HG03439 (cell line): ENCODE results near the gene GALK1.

Experiments used
- ATAC-seq: cut with Tn5 transposase; IDR thresholded peaks from one replicate; pipeline ENCODE4 v1.9.1; 2021; ENCODE audit warnings: mild to moderate bottlenecking, moderate library complexity; ENCODE audit not compliant: unreplicated experiment

GALK1 gene

DNA sequence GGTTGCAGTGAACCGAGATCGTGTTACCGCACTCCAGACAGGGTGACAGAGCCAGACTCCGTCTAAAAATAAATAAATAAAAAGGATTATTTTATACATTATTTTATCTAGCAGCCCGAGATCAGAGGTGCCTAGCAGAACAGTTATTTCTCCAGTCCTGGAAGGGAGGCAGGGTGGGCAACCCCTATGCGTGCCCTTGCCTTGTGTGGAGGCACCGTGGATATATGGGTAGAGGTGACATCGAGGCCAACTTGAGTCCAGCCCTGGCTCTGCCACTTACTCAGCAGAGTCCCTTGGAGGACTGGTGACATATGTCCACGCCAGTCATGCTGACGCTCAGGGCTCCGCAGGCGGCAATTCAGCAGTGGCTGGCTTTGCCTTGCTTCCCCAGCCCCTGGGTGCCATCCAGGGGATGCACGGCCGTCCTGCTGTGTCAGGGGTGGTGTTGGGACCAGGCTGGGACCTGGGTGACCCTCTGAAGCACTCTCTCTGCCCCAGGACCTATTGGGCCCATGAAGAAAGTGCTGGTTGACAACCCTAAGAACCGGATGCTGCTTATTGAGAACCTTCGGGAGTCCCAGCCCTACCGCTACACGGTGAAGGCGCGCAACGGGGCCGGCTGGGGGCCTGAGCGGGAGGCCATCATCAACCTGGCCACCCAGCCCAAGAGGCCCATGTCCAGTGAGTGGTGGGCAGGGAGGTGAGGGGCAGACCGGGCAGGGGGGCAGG is 13.2 kb downstream of the GALK1 start:
- no peak for ATAC-seq

DNA sequence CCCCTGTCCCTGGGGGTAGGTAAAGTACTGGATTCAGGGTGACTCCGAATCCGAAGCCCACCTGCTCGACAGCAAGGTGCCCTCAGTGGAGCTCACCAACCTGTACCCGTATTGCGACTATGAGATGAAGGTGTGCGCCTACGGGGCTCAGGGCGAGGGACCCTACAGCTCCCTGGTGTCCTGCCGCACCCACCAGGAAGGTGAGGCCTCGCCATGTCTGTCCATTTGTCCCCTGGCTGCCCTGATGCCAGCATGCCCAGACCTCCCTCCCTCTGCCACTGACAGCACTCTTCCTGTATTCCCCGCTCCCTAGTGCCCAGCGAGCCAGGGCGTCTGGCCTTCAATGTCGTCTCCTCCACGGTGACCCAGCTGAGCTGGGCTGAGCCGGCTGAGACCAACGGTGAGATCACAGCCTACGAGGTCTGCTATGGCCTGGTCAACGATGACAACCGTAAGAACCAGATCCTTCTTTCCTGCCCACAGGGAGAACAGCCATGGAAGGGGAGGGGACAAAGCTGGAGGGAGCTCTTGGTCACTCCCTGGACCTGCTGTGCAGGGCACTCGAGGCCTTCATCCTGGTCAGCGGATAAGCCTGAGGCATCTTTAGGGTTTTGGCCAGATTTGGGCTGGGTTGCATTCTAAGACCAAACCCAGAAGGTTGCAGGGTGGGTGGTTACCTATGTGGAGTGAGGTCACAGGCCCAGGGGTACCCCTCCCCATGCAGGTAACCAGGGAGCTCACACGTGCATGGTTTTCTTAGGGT is 14.2 kb downstream of the GALK1 start:
- ATAC-seq = no peak

DNA sequence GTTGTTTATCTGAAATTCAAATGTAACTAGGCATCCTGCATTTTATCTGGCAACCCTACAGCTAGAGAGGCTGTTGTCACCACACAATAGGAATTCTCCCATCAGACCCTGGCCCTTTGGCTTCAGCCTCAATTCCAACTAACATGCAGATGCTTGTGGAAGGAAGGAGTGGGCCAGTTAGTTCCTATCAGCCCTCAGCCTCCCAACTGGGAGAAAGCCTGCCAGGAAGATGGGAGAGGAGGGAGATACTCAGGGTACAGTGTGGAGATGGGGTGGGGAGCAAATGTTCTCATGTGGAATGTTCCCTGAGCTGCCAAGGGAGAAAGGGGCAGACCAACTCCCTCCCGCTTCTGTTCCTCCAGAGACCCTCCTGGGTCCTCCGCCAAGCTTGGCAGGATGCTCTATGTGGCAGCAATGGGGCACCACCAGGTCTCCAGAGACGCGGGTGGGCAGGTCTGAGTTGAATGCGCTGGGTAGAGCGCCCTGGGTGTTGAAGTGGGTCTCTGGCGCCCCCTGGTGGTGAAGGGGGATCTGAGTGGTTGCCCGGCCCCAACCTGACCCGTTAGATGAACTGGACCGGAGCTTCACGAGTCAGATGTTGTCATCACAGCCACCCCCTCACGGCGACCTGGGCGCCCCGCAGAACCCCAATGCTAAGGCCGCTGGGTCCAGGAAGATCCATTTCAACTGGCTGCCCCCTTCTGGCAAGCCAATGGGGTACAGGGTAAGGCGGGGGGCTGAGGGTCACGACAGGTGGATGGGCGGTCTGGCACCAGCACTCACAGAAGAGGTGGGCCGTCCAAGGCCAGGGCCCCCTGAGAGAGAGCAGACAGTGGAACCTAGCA is 15.2 kb downstream of the GALK1 start:
- ATAC-seq = no peak

DNA sequence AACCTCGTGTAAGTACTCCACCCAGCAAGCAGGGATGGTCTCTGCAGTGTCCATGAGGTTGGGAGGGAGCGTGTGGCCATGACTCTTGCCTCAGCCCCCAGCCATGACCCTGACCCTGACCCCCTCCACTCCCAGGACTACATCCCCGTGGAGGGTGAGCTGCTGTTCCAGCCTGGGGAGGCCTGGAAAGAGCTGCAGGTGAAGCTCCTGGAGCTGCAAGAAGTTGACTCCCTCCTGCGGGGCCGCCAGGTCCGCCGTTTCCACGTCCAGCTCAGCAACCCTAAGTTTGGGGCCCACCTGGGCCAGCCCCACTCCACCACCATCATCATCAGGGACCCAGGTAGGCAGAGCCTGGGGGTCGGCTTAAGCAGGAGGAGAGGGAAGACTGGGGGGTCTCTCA is 16.3 kb downstream of the GALK1 start:
- ATAC-seq = no peak

DNA sequence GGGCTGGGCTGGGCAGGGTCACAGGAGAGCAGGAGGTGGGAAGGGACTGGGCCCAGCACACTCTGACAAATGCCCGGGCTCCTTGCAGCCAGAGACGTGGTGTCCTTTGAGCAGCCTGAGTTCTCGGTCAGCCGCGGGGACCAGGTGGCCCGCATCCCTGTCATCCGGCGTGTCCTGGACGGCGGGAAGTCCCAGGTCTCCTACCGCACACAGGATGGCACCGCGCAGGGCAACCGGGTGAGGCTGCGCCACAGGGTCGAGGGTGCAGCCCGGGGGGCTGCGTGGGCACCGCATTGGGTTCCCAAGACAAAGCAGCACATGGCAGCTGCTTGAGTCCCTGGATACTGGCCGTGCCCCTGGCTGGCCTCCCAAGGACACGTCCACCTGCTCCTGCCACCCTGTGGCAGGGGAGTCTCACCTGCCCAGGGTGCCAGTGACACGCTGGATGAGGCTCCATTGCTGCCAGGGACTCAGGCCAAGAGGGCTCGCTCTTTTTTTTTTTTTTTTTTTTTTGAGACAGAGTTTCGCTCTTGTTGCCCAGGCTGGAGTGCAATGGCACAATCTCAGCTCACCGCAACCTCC is 21.3 kb downstream of the GALK1 start:
- no peak for ATAC-seq

DNA sequence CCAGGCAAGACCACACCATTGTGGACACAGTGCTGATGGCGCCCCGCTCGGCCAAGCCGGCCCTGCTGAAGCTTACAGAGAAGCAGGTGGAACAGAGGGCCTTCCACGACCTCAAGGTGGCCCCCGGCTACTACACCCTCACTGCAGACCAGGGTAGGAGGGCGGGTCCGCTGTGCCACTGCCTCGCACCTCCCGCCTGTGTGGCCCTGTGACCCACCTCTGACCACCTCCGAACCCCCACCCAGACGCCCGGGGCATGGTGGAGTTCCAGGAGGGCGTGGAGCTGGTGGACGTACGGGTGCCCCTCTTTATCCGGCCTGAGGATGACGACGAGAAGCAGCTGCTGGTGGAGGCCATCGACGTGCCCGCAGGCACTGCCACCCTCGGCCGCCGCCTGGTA is 22.7 kb downstream of the GALK1 start:
- ATAC-seq = no peak

DNA sequence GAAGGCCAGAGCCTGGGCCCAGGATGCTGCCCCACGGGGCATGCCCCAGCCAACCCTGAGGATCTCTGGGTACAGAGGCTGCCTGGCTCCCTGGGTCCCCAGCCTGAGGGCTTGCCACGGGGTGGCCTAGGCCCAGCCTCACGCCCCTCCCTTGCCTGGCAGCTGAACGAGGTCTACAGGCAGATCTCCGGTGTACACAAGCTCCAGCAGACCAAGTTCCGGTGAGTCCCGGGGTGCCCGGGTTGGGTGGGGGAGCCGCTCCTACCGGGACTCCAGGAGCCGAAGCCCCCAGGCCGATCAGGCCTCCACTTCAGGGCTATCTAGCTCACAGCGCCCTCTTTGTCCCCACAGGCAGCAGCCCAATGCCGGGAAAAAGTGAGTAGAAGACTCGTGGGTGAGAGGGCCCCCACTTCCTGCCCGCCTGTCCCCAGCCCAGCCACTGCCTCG is 24.3 kb downstream of the GALK1 start:
- ATAC-seq = no peak

DNA sequence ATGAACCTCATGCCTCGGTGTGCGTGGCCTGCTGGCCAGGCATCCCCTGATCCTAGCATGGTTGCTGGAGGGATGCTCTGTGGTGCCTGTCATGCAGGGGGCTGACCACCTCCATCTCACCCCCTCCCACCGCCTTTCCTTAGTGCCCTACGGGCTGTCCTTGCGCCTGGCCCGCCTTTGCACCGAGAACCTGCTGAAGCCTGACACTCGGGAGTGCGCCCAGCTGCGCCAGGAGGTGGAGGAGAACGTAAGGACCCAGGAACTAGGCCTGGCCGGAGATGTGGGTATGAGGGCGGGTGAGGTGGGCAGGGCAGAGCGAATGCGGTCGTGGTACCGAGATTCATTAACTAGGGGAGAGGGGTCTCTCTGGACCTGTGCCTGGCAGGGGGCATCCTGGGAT is 24.8 kb downstream of the GALK1 start:
- no peak for ATAC-seq

DNA sequence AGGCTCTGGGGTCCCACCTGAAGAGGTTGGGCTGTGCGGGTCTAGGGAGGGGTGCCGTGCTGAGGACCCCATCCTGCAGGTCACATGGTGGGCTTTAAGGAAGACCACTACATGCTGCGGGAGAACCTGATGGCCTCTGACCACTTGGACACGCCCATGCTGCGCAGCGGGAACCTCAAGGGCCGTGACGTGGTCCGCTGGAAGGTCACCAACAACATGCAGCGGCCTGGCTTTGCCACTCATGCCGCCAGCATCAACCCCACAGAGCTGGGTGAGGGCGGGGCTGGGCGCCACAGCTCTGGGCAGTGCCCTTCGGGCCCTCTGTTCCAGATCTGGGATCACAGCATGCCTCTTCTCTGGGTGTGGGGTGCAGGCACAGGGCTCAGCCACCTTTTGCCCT is 25.2 kb downstream of the GALK1 start:
- no peak for ATAC-seq

DNA sequence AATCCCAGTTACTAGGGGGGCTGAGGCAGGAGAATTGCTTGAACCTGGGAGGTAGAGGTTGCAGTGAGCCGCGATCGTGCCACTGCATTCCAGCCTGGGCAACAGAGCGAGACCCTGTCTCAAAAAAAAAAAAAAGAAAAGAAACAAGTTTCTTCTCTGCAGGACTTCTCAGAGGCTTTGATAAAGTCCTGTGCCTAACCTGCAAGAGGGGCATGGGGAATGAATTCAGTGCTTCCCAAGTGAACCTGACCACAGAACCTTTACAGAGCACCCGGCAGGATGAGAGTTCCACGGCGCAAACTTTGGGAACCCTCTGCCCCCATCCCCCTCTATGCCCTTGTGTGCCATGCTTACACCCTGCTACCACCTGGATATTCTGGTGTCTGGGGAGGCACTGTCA is 25.8 kb downstream of the GALK1 start:
- ATAC-seq = no peak

DNA sequence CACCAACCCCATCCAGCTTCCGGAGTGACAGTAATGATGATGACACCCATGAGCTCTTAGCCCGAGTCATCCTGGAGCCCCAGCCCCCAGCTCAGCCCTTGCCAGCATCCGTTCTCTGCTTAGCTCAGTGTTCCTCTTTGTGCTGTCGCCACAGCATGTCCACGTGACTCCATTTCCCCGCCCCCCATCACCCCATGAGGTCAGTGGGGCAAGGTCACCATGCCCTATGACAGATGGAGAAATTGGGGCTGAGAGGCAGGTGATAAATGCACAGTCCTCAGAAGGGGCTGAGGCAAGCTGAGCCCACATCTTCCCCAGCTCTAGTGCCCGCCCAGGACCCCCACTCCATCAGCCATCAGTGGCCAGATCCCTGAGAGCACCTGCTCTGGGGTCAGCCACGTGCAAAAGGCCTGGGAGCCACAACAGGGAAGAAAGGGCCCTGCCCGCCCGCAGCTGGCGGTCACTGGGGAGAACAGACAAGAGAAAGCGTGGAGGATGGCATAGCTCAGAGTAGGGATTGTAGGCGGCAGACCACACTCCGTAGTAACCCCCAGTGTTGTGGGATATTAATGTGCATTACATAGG is 26.7 kb downstream of the GALK1 start:
- no peak for ATAC-seq

DNA sequence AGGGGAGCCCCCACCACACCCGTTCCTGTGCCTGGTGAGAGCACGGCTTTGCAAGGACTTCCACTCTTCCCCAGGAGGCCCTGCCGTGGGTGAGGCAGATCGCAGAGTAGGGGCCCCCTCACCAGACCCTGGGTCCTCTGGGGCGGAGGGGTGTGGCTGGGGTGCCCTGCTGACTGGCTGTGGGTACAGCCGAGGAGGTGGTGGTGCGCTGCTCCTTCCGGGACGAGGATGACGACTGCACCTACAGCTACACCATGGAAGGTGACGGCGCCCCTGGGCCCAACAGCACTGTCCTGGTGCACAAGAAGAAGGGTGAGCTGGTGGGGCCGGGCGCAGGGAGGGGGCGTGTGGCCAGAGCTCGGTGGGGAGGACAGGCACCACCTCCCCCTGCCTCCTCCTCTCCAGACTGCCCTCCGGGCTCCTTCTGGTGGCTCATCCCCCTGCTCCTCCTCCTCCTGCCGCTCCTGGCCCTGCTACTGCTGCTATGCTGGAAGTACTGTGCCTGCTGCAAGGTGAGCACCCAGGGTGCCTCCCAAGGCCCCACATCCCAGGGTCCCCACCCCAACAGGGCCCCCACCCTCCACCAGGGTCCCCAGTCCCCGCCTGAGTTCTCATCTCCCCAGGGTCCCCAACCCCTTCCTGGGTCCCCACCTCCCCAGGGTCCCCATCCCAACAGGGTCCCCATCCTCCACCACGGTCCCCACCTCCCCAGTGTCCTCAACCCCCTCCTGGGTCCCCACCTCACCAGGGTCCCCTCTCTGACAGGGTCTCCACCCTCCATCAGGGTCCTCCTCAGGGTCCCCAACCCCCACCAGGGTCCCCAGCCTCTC is 27.6 kb downstream of the GALK1 start:
- ATAC-seq = no peak

DNA sequence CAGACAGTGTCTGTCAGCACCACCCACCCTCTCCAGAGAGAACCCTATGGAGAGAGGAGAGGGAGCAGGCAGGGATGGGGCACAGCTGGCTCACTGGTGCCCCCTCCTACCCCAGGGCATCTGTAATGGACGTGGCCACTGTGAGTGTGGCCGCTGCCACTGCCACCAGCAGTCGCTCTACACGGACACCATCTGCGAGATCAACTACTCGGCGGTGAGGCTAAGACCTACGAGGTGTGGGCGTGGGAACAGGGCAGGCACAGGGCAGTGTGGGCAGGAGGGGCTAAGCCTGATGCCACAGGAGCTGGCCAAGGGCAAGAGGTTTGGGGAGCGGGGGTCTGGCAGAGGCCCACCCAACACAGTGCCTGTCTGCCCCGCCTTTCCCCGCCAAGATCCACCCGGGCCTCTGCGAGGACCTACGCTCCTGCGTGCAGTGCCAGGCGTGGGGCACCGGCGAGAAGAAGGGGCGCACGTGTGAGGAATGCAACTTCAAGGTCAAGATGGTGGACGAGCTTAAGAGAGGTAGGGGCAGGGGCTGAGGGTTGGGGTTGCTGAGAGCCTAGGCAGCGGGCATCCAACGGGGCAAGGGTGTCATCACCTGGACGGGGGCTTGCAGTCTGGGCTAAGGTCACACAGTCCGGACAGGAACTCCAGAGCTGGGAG is 28.7 kb downstream of the GALK1 start:
- ATAC-seq = no peak

DNA sequence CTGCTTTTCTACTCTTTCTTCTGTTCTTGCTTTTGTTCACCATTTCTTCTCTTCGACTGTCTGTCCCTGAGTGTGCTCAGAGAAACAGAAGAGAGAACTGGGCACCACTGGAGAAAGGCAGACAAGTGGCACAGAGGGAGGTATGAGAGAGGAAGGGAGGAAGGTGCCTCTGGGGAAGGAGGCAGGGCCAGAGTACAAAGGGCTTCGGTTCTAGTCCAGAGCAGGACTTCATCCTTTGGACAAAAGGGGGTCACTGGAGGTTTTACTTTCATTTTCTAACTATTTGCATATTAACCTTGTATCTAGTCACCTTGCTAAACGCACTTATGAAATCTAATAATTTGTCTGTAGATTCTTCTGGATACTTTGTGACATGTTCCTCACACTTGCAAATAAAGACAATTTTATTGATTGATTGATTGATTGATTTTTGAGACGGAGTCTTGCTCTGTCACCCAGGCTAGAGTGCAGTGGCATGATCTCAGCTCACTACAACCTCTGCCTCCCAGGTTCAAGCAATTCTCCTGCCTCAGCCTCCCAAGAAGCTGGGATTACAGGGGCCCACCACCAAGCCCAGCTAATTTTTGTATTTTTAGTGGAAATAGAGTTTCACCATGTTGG is 30.2 kb downstream of the GALK1 start:
- no peak for ATAC-seq

DNA sequence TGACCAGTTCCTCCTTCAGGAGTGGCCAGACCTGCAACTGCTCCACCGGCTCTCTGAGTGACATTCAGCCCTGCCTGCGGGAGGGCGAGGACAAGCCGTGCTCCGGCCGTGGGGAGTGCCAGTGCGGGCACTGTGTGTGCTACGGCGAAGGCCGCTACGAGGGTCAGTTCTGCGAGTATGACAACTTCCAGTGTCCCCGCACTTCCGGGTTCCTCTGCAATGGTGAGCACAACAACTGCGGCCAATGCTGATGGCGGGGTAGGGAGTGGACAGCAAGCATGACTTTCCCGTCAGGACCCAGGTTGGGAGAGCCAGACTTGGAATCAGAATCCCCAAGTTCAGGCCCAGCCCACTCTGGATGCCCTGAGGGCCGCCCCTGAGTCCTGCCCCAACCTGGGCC is 31.5 kb downstream of the GALK1 start:
- no peak for ATAC-seq

DNA sequence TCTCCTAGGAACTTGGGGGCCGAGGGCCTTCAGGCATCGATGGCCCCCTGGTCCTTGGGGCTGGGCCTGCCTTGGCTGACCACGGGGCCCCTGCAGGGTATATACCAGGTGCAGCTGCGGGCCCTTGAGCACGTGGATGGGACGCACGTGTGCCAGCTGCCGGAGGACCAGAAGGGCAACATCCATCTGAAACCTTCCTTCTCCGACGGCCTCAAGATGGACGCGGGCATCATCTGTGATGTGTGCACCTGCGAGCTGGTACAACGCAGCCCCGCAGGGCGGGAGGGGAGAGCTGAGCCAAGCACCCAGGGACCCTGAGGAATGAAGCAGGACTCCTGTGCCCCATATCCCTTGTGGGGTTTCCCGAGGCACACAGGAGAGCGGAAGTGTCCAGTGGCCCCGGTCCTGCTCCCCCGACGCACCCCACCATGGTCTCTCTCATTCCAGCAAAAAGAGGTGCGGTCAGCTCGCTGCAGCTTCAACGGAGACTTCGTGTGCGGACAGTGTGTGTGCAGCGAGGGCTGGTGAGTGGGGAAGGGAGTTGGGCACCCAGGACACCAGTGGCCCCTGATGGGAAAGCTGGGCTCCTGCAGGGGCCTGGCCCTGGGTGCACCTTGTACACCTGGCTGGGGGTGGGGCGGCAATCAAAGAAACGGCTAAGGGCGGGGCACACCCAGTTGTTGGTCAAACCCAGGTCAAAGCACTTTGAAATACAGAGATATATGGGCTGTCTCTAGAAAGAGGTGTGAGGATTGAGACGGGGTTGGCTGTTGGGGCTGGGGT is 33.1 kb downstream of the GALK1 start:
- no peak for ATAC-seq

DNA sequence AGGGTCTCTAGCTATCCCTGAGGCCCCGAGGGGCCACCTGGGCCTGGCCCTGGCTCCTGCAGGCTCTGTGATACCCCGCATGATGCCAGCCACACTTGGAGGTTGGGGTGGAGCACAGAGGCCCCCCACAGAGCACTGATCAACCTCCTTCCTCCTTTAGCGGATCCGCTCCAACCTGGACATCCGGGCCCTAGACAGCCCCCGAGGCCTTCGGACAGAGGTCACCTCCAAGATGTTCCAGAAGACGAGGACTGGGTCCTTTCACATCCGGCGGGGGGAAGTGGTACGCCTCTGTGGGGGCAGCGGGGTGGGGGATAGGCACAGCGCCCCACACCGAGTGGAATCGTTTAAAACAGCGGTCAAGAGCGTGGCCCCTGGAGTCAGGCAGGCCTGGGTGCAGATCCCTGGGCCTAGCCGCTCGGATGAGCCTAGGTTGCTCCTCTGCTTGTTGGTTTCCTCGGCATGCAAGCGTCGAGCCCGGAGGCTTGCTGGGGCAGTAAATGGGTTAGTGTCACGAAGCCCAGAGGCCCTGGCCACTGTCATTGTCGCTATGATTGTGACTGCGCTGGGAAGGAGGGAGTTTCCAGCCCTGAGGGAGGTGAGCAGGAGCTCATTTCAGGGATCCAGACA is 33.8 kb downstream of the GALK1 start:
- no peak for ATAC-seq

DNA sequence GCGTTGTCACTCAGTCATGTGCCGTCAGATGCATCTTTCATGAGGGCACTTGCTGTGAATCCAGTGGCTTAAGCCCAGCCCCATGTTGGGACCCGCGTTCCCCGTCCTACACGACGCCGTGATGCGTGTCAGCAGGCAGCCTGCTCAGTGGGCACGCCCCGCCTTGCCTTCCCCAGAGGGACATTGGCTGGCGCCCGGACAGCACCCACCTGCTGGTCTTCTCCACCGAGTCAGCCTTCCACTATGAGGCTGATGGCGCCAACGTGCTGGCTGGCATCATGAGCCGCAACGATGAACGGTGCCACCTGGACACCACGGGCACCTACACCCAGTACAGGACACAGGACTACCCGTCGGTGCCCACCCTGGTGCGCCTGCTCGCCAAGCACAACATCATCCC is 34.9 kb downstream of the GALK1 start:
- no peak for ATAC-seq
